T-helper 1 cell treated with Interleukin-12 subunit alpha and Interleukin-12 subunit beta and Interleukin-4 antibody, amounts not matched to agents 30 μg/mL and 1 μg/mL, for 36 hours (primary cell): ENCODE data around the gene THOC5.

ENCODE experiments used
- H3K27ac Mint-ChIP-seq: one replicate; pipeline ENCODE4 v1.8.0; 2021; ENCODE audit warnings: mild to moderate bottlenecking, mixed read lengths
- H3K27me3 Mint-ChIP-seq: one replicate; pipeline ENCODE4 v1.8.0; 2021; ENCODE audit warnings: low read depth, mixed read lengths
- H3K36me3 Mint-ChIP-seq: one replicate; pipeline ENCODE4 v1.8.0; 2021; ENCODE audit warnings: low read depth, mixed read lengths
- H3K4me1 Mint-ChIP-seq: one replicate; pipeline ENCODE4 v1.8.0; 2021; ENCODE audit warnings: low read depth, mixed read lengths
- H3K4me3 Mint-ChIP-seq: one replicate; pipeline ENCODE4 v1.8.0; 2021; ENCODE audit warnings: mild to moderate bottlenecking, moderate library complexity, mixed read lengths
- H3K9me3 Mint-ChIP-seq: one replicate; pipeline ENCODE4 v1.8.0; 2021; ENCODE audit warnings: mixed read lengths

Gene THOC5

GRCh38 chr22:29480262-29480511 lies 73.4 kb downstream of the THOC5 start:
- peaks cover 3% of the 10 kb centered on the region for H3K36me3 Mint-ChIP-seq
- no peak overlapping the region for H3K4me3 Mint-ChIP-seq
- H3K9me3 Mint-ChIP-seq, result no peaks in the 10 kb centered on the region
- H3K4me1 Mint-ChIP-seq, result peaks cover 12% of the 10 kb centered on the region
- peaks cover 48% of the 10 kb centered on the region for H3K27me3 Mint-ChIP-seq
- no peak overlapping the region for H3K27ac Mint-ChIP-seq

GRCh38 chr22:29479417-29480261 lies 73.9 kb downstream of the THOC5 start, which contains the start of gene NEFH:
NEFH (plus strand) TSS chr22:29480218; CDS start chr22:29480263, 45 bp downstream.
- H3K9me3 Mint-ChIP-seq, result no peaks in the 10 kb centered on the region
- H3K36me3 Mint-ChIP-seq, result peaks cover 3% of the 10 kb centered on the region
- H3K27me3 Mint-ChIP-seq, result peaks cover 48% of the 10 kb centered on the region
- peaks cover 12% of the 10 kb centered on the region for H3K4me1 Mint-ChIP-seq
- peak within 1 kb of the TSS; percentile 19 for H3K27ac Mint-ChIP-seq
- peak within 1 kb of the TSS; percentile 67 for H3K4me3 Mint-ChIP-seq

GRCh38 chr22:29478326-29479276 lies 75.0 kb downstream of the THOC5 start:
- H3K4me1 Mint-ChIP-seq, result peaks cover 12% of the 10 kb centered on the region
- peaks cover 51% of the 10 kb centered on the region for H3K27me3 Mint-ChIP-seq
- peaks cover 3% of the 10 kb centered on the region for H3K36me3 Mint-ChIP-seq
- no peak overlapping the region for H3K4me3 Mint-ChIP-seq
- no peak overlapping the region for H3K27ac Mint-ChIP-seq
- no peaks in the 10 kb centered on the region for H3K9me3 Mint-ChIP-seq

- Mint-ChIP-seq H3K4me3 (no peak overlapping the region), H3K9me3 (no peaks in the 10 kb centered on the region), H3K27me3 (peaks cover 51% of the 10 kb centered on the region), H3K4me1 (peaks cover 12% of the 10 kb centered on the region), H3K36me3 (peaks cover 3% of the 10 kb centered on the region), H3K27ac (no peak overlapping the region)
These were observed 75.7 kb downstream of the THOC5 start for GRCh38 chr22:29477723-29478318.

- Mint-ChIP-seq H3K27ac (no peak overlapping the region), H3K9me3 (no peaks in the 10 kb centered on the region), H3K4me3 (no peak overlapping the region), H3K27me3 (peaks cover 37% of the 10 kb centered on the region), H3K36me3 (peaks cover under 1% of the 10 kb centered on the region), H3K4me1 (peaks cover 8% of the 10 kb centered on the region)
These were observed 77.4 kb downstream of the THOC5 start for GRCh38 chr22:29476116-29476515.

GRCh38 chr22:29475550-29475949 lies 78.0 kb downstream of the THOC5 start:
- Mint-ChIP-seq H3K4me1 (peaks cover 8% of the 10 kb centered on the region), H3K27ac (no peak overlapping the region), H3K9me3 (no peaks in the 10 kb centered on the region), H3K36me3 (no peaks in the 10 kb centered on the region), H3K4me3 (no peak overlapping the region), H3K27me3 (peaks cover 37% of the 10 kb centered on the region)

GRCh38 chr22:29473001-29473400 lies 80.6 kb downstream of the THOC5 start:
- Mint-ChIP-seq H3K27me3 (peaks cover 31% of the 10 kb centered on the region), H3K4me3 (no peak overlapping the region), H3K4me1 (peaks cover 3% of the 10 kb centered on the region), H3K27ac (no peak overlapping the region), H3K36me3 (no peaks in the 10 kb centered on the region), H3K9me3 (no peaks in the 10 kb centered on the region)

GRCh38 chr22:29470159-29470855 lies 83.2 kb downstream of the THOC5 start:
- no peaks in the 10 kb centered on the region for H3K36me3 Mint-ChIP-seq
- H3K4me1 Mint-ChIP-seq, result peaks cover 3% of the 10 kb centered on the region
- H3K27me3 Mint-ChIP-seq, result peaks cover 23% of the 10 kb centered on the region
- no peaks in the 10 kb centered on the region for H3K9me3 Mint-ChIP-seq
- peak overlapping the region; percentile 56 for H3K4me3 Mint-ChIP-seq
- H3K27ac Mint-ChIP-seq, result no peak overlapping the region

- Mint-ChIP-seq H3K4me1 (peaks cover 3% of the 10 kb centered on the region), H3K4me3 (peak overlapping the region; percentile 56), H3K9me3 (no peaks in the 10 kb centered on the region), H3K27ac (no peak overlapping the region), H3K27me3 (peaks cover 22% of the 10 kb centered on the region), H3K36me3 (no peaks in the 10 kb centered on the region)
These were observed 83.8 kb downstream of the THOC5 start for GRCh38 chr22:29469755-29470154.

GRCh38 chr22:29464581-29464980 lies 89.0 kb downstream of the THOC5 start:
- H3K9me3 Mint-ChIP-seq, result no peaks in the 10 kb centered on the region
- no peak overlapping the region for H3K4me3 Mint-ChIP-seq
- H3K27me3 Mint-ChIP-seq, result peaks cover 13% of the 10 kb centered on the region

GRCh38 chr22:29463629-29464028 lies 89.9 kb downstream of the THOC5 start:
- Mint-ChIP-seq H3K27me3 (peaks cover 5% of the 10 kb centered on the region), H3K4me3 (no peak overlapping the region), H3K27ac (no peak overlapping the region), H3K4me1 (no peaks in the 10 kb centered on the region), H3K36me3 (no peaks in the 10 kb centered on the region), H3K9me3 (no peaks in the 10 kb centered on the region)

More at GRCh38 chr22:29464581-29464980, 89.0 kb downstream of the THOC5 start:
- no peak overlapping the region for H3K27ac Mint-ChIP-seq
- no peaks in the 10 kb centered on the region for H3K4me1 Mint-ChIP-seq
- H3K36me3 Mint-ChIP-seq, result no peaks in the 10 kb centered on the region

GRCh38 chr22:29461263-29461662 lies 92.3 kb downstream of the THOC5 start:
- Mint-ChIP-seq H3K4me3 (no peak overlapping the region), H3K36me3 (no peaks in the 10 kb centered on the region), H3K4me1 (no peaks in the 10 kb centered on the region), H3K27ac (no peak overlapping the region), H3K27me3 (no peaks in the 10 kb centered on the region), H3K9me3 (no peaks in the 10 kb centered on the region)

GRCh38 chr22:29459773-29460172 lies 93.8 kb downstream of the THOC5 start:
- no peaks in the 10 kb centered on the region for H3K36me3 Mint-ChIP-seq
- no peak overlapping the region for H3K4me3 Mint-ChIP-seq
- no peaks in the 10 kb centered on the region for H3K4me1 Mint-ChIP-seq
- no peaks in the 10 kb centered on the region for H3K27me3 Mint-ChIP-seq
- H3K9me3 Mint-ChIP-seq, result no peaks in the 10 kb centered on the region
- H3K27ac Mint-ChIP-seq, result no peak overlapping the region

GRCh38 chr22:29458551-29458950 lies 95.0 kb downstream of the THOC5 start:
- H3K27me3 Mint-ChIP-seq, result no peaks in the 10 kb centered on the region
- no peaks in the 10 kb centered on the region for H3K36me3 Mint-ChIP-seq
- no peaks in the 10 kb centered on the region for H3K9me3 Mint-ChIP-seq
- no peaks in the 10 kb centered on the region for H3K4me1 Mint-ChIP-seq
- H3K4me3 Mint-ChIP-seq, result no peak overlapping the region
- H3K27ac Mint-ChIP-seq, result no peak overlapping the region
